ENCODE measurements around the gene SLC17A8.

SLC17A8 gene

GRCh38 chr12:100368066-100368465 lies 11.2 kb downstream of the SLC17A8 start:
- DNase-seq (ENCODE audit: low read depth in 4 of 4, low spot score in 1 of 4) = no peak

GRCh38 chr12:100371146-100371545 lies 14.3 kb downstream of the SLC17A8 start:
- no peak for DNase-seq (ENCODE audit: low read depth in 4 of 4, low spot score in 1 of 4)

GRCh38 chr12:100372853-100373640 lies 16.2 kb downstream of the SLC17A8 start:
- DNase-seq (ENCODE audit: low read depth in 4 of 4, low spot score in 1 of 4) = no peak

- DNase-seq (ENCODE audit: low read depth in 4 of 4, low spot score in 1 of 4) = no peak
These were observed 18.3 kb downstream of the SLC17A8 start for GRCh38 chr12:100375038-100375735.

GRCh38 chr12:100376161-100376560 lies 19.3 kb downstream of the SLC17A8 start:
- no peak for DNase-seq (ENCODE audit: low read depth in 4 of 4, low spot score in 1 of 4)

GRCh38 chr12:100381379-100381778 lies 24.5 kb downstream of the SLC17A8 start:
- no peak for DNase-seq (ENCODE audit: low read depth in 4 of 4, low spot score in 1 of 4)

- DNase-seq (ENCODE audit: low read depth in 4 of 4, low spot score in 1 of 4) = no peak
These were observed 25.5 kb downstream of the SLC17A8 start for GRCh38 chr12:100382338-100382737.

- DNase-seq (ENCODE audit: low read depth in 4 of 4, low spot score in 1 of 4) = no peak
These were observed 27.0 kb downstream of the SLC17A8 start for GRCh38 chr12:100383586-100384558.

- DNase-seq (ENCODE audit: low read depth in 4 of 4, low spot score in 1 of 4) = no peak
These were observed 27.7 kb downstream of the SLC17A8 start for GRCh38 chr12:100384559-100384935.

GRCh38 chr12:100388382-100388781 lies 31.5 kb downstream of the SLC17A8 start:
- DNase-seq (ENCODE audit: low read depth in 4 of 4, low spot score in 1 of 4) = no peak

- DNase-seq (ENCODE audit: low read depth in 4 of 4, low spot score in 1 of 4) = no peak
These were observed 35.0 kb downstream of the SLC17A8 start for GRCh38 chr12:100391856-100392255.

- no peak for DNase-seq (ENCODE audit: low read depth in 4 of 4, low spot score in 1 of 4)
These were observed 36.3 kb downstream of the SLC17A8 start for GRCh38 chr12:100393200-100393599.

GRCh38 chr12:100395811-100396210 lies 38.9 kb downstream of the SLC17A8 start:
- no peak for DNase-seq (ENCODE audit: low read depth in 4 of 4, low spot score in 1 of 4)

- DNase-seq (ENCODE audit: low read depth in 4 of 4, low spot score in 1 of 4) = no peak
These were observed 41.4 kb downstream of the SLC17A8 start for GRCh38 chr12:100398307-100398706.

- no peak for DNase-seq (ENCODE audit: low read depth in 4 of 4, low spot score in 1 of 4)
These were observed 42.2 kb downstream of the SLC17A8 start for GRCh38 chr12:100399095-100399494.

GRCh38 chr12:100401660-100402059 lies 44.8 kb downstream of the SLC17A8 start:
- DNase-seq (ENCODE audit: low read depth in 4 of 4, low spot score in 1 of 4) = no peak

- DNase-seq (ENCODE audit: low read depth in 4 of 4, low spot score in 1 of 4) = no peak
These were observed 45.9 kb downstream of the SLC17A8 start for GRCh38 chr12:100402763-100403162.

- DNase-seq (ENCODE audit: low read depth in 4 of 4, low spot score in 1 of 4) = no peak
These were observed 46.6 kb downstream of the SLC17A8 start for GRCh38 chr12:100403446-100403845.

- DNase-seq (ENCODE audit: low read depth in 4 of 4, low spot score in 1 of 4) = peak in 1 of 4 experiments; percentile 6
These were observed 48.0 kb downstream of the SLC17A8 start for GRCh38 chr12:100404769-100405407.

- DNase-seq (ENCODE audit: low read depth in 4 of 4, low spot score in 1 of 4) = no peak
These were observed 56.1 kb downstream of the SLC17A8 start for GRCh38 chr12:100413001-100413400.

GRCh38 chr12:100414739-100415138 lies 57.9 kb downstream of the SLC17A8 start:
- DNase-seq (ENCODE audit: low read depth in 4 of 4, low spot score in 1 of 4) = no peak

Measured in stimulated activated CD4-positive, alpha-beta T cell treated with anti-CD3 and anti-CD28 coated beads, Interleukin-1b, Interleukin-23, amount 100 ng/mL, for 24 hours (primary cell).